ENCODE measurements around the gene PCBP2. TPM values are rescaled to one million over a fixed set of nuclear protein-coding genes. Genes with fewer than 3 reads are reported as not detected.

PCBP2 gene
- total RNA-seq, 4 donors from 2014 or later, result 414 to 583 (median 490) TPM

DNA sequence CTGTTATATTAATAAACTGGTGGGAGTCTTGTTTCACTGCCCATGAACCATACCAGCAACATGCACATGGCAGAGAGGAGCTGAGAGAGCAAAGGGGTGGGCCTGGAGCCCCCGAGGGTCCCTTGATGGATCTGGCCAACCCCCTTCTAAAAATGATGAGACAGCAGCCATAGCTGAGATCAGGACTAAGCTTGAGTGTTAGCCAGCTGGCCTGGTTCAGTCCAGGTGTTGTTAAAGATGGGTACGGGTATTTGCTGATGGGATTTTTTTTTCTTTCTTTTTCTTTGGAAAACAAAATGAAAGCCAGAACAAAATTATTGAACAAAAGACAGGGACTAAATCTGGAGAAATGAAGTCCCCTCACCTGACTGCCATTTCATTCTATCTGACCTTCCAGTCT lies 16.0 kb downstream of the PCBP2 start:
- H3K4me3 ChIP-seq, result no peak overlapping the region
- no peak for TF ChIP-seq EP300 (IDR thresholded peaks at IDR 0.05)
- TF ChIP-seq, protein P1, sequence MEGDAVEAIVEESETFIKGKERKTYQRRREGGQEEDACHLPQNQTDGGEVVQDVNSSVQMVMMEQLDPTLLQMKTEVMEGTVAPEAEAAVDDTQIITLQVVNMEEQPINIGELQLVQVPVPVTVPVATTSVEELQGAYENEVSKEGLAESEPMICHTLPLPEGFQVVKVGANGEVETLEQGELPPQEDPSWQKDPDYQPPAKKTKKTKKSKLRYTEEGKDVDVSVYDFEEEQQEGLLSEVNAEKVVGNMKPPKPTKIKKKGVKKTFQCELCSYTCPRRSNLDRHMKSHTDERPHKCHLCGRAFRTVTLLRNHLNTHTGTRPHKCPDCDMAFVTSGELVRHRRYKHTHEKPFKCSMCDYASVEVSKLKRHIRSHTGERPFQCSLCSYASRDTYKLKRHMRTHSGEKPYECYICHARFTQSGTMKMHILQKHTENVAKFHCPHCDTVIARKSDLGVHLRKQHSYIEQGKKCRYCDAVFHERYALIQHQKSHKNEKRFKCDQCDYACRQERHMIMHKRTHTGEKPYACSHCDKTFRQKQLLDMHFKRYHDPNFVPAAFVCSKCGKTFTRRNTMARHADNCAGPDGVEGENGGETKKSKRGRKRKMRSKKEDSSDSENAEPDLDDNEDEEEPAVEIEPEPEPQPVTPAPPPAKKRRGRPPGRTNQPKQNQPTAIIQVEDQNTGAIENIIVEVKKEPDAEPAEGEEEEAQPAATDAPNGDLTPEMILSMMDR (IDR thresholded peaks at IDR 0.05), result no peak
- TF ChIP-seq POLR2A (IDR thresholded peaks at IDR 0.05), result no peak
- no peak overlapping the region for H3K27ac ChIP-seq
- no peaks in the 10 kb centered on the region for H3K9me3 ChIP-seq
- H3K36me3 ChIP-seq, result peaks cover 5 to 100% (median 70%) of the 10 kb centered on the region in 3 donors
- no peak for DNase-seq (ENCODE audit: low spot score in 2 of 2)
- H3K4me1 ChIP-seq, result peaks cover 0 to 48% (median 0%) of the 10 kb centered on the region in 4 donors
- H3K27me3 ChIP-seq, result no peaks in the 10 kb centered on the region
- 79 to 88% methylated on average over 2 of the region's 2 CpGs for WGBS, 2 donors

- 58 to 80% methylated on average over 1 of the region's 1 CpG for WGBS, 2 donors
- peaks cover 5 to 100% (median 66%) of the 10 kb centered on the region in 3 donors for H3K36me3 ChIP-seq
- H3K4me1 ChIP-seq, result peaks cover 0 to 48% (median 1%) of the 10 kb centered on the region in 4 donors
Measured at GRCh38 chr12:53468282-53468681, 16.4 kb downstream of the PCBP2 start.

DNA sequence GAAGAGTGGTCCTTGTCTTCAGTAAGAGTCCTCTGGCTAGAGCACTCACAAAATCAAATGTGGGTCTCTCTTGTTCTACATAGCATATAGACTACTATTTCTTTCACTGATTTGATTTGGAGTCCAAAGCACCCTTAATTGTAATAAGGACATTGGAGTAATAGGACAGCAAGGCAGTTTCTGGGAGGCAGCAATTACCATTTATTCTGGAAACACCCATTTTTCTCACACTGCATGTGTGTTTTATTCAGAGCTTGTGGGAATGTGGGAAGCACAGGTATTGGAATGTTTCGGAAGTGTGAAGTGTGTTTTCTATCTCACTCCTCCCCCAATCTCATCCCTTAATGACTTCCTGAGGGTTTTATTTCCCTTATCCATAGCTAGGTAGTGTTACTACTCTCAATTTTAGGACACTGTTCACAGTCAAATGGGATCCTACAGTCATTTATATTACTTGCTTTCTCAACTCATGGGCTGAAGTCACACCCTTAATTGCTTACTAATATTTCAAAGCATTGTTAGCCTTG lies 20.2 kb downstream of the PCBP2 start:
- Histone ChIP-seq H3K9me3 (no peaks in the 10 kb centered on the region), H3K27me3 (no peaks in the 10 kb centered on the region), H3K4me1 (peaks cover 0 to 58% (median 15%) of the 10 kb centered on the region in 4 donors), H3K4me3 (no peak overlapping the region), H3K36me3 (peaks cover 5 to 99% (median 47%) of the 10 kb centered on the region in 3 donors), H3K27ac (no peak overlapping the region)
- no peak for TF ChIP-seq EP300 (IDR thresholded peaks at IDR 0.05)
- no peak for TF ChIP-seq POLR2A (IDR thresholded peaks at IDR 0.05)
- TF ChIP-seq, protein P1 (IDR thresholded peaks at IDR 0.05), result no peak
- WGBS, 2 donors, result 69 to 86% methylated on average over 1 of the region's 1 CpG
- no peak for DNase-seq (ENCODE audit: low spot score in 2 of 2)

More at GRCh38 chr12:53468282-53468681, 16.4 kb downstream of the PCBP2 start:
- H3K4me3 ChIP-seq, result no peak overlapping the region
- H3K27ac ChIP-seq, result no peak overlapping the region
- no peaks in the 10 kb centered on the region for H3K9me3 ChIP-seq
- H3K27me3 ChIP-seq, result no peaks in the 10 kb centered on the region
- no peak for DNase-seq (ENCODE audit: low spot score in 2 of 2)
- TF ChIP-seq, protein P1 (IDR thresholded peaks at IDR 0.05), result no peak
- no peak for TF ChIP-seq EP300 (IDR thresholded peaks at IDR 0.05)
- TF ChIP-seq POLR2A (IDR thresholded peaks at IDR 0.05), result no peak

DNA sequence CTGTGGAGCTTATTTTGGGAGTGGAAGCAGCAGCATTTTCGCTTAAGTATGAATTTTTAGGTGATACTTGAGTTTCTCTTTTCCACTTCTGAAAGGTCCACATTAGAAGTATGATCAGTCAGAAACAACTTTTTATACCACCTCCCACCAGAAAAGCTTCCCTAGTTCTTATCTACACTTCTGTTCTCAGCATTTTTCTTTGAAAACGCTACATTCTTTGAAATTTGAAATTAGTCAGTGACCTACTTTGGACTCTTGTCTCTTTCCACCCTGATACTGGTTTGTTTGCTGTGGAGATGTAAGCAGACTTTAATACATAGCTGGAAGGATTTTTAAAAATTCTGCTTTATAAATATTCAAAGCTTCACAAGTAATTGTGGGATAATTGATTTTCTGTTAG lies 22.2 kb downstream of the PCBP2 start:
- H3K9me3 ChIP-seq, result no peaks in the 10 kb centered on the region
- H3K4me3 ChIP-seq, result no peak overlapping the region
- H3K36me3 ChIP-seq, result peaks cover 3 to 95% (median 46%) of the 10 kb centered on the region in 3 donors
- no peak for DNase-seq (ENCODE audit: low spot score in 2 of 2)
- WGBS, 2 donors, result 61 to 69% methylated on average over 2 of the region's 2 CpGs
- H3K27me3 ChIP-seq, result no peaks in the 10 kb centered on the region
- H3K27ac ChIP-seq, result peak overlapping the region in 1 of 4 donors; percentile 50
- TF ChIP-seq, protein P1 (IDR thresholded peaks at IDR 0.05), result no peak
- TF ChIP-seq EP300 (IDR thresholded peaks at IDR 0.05) (no peak), POLR2A (IDR thresholded peaks at IDR 0.05) (no peak)
- peaks cover 0 to 73% (median 21%) of the 10 kb centered on the region in 4 donors for H3K4me1 ChIP-seq

- peaks cover 0 to 78% (median 21%) of the 10 kb centered on the region in 4 donors for H3K4me1 ChIP-seq
- DNase-seq (ENCODE audit: low spot score in 2 of 2), result no peak
- 52 to 56% methylated on average over 13 of the region's 13 CpGs for WGBS, 2 donors
- TF ChIP-seq, protein P1 (IDR thresholded peaks at IDR 0.05), result no peak
- TF ChIP-seq EP300 (IDR thresholded peaks at IDR 0.05) (no peak), POLR2A (IDR thresholded peaks at IDR 0.05) (no peak)
- peaks cover 3 to 93% (median 38%) of the 10 kb centered on the region in 3 donors for H3K36me3 ChIP-seq
- H3K9me3 ChIP-seq, result no peaks in the 10 kb centered on the region
- H3K27me3 ChIP-seq, result no peaks in the 10 kb centered on the region
- H3K27ac ChIP-seq, result peak overlapping the region in 1 of 4 donors; percentile 50
- H3K4me3 ChIP-seq, result no peak overlapping the region
Measured at GRCh38 chr12:53474819-53475218, 22.9 kb downstream of the PCBP2 start.

Data from tibial nerve (tissue), 4 donors.